ENCODE measurements around the gene KCNAB1. TPM values are rescaled to one million over a fixed set of nuclear protein-coding genes. Genes with fewer than 3 reads are reported as not detected.

Gene KCNAB1
- total and polyA plus RNA-seq, 2 donors (not counting 1 experiment from before 2014, with no cell fraction given) = not detected

DNA sequence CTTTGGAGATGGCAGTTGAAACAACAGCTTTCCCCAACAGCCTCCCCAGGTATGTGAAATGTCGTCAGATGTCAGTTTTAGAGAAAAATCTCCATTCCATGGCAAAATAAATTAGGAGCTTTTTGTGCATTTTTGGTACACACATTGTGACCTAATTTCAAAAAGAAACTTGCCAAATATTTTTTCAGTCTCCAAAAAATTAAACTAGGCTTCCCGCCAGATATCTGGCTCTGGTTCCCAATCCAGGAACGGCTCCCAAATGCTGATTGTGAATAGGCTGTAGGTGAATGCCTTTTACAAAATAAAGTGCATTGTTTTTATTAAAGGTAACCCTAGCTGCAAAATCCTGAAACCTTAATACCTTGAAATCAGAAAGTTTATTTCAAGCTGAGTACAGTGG is 10.9 kb downstream of the KCNAB1 start:
- POLR2A ChIA-PET = no interaction called here
- DNase-seq (no peak), ATAC-seq (ENCODE audit: low read depth) (no peak)
- H3K79me2 ChIP-seq (ENCODE audit: control insufficient read depth, insufficient read depth, low read length) = no peaks in the 10 kb centered on the region
- no peak overlapping the region for H3K4me3 ChIP-seq (ENCODE audit: control extremely low read depth in 1 of 5, extremely low read depth in 1 of 5, insufficient read depth in 1 of 5, low read depth in 2 of 5, low read length in 4 of 5)
- whole genome bisulfite sequencing (ENCODE audit: insufficient coverage) = no CpG with 5 or more reads among the region's 3 CpGs
- intact Hi-C loops (cut with micrococcal nuclease) = no loop called here
- H3K36me3 ChIP-seq (replicated peaks in 1 of 2; ENCODE audit: control extremely low read depth in 1 of 2, control insufficient read depth in 1 of 2, extremely low read depth in 1 of 2, insufficient read depth in 2 of 2, low read length in 1 of 2) = no peaks in the 10 kb centered on the region
- no peak overlapping the region for H3K9ac ChIP-seq (ENCODE audit: low read length)
- Mint-ChIP-seq H3K4me1 (no peaks in the 10 kb centered on the region), H3K4me3 (no peak overlapping the region), H3K27ac (no peak overlapping the region), H3K9me3 (ENCODE audit: insufficient read depth) (no peaks in the 10 kb centered on the region), H3K27me3 (peaks cover 13% of the 10 kb centered on the region)
- no peaks in the 10 kb centered on the region for H3K27me3 ChIP-seq (replicated peaks in 1 of 4; ENCODE audit: control extremely low read depth in 1 of 4, control insufficient read depth in 3 of 4, insufficient read depth in 4 of 4, low read length in 3 of 4)
- no peaks in the 10 kb centered on the region for H3K9me3 ChIP-seq (ENCODE audit: control extremely low read depth in 1 of 3, control insufficient read depth in 2 of 3, insufficient read depth in 1 of 3, low read length in 2 of 3)
- no peaks in the 10 kb centered on the region for H4K20me1 ChIP-seq (ENCODE audit: control insufficient read depth, insufficient read depth, low read length, poor library complexity, severe bottlenecking)
- TF ChIP-seq EZH2 (IDR thresholded peaks at IDR 0.05; ENCODE audit: borderline replicate concordance, insufficient read depth, low read depth, low read length, poor library complexity, severe bottlenecking) = no peak
- TF ChIP-seq, protein P1, sequence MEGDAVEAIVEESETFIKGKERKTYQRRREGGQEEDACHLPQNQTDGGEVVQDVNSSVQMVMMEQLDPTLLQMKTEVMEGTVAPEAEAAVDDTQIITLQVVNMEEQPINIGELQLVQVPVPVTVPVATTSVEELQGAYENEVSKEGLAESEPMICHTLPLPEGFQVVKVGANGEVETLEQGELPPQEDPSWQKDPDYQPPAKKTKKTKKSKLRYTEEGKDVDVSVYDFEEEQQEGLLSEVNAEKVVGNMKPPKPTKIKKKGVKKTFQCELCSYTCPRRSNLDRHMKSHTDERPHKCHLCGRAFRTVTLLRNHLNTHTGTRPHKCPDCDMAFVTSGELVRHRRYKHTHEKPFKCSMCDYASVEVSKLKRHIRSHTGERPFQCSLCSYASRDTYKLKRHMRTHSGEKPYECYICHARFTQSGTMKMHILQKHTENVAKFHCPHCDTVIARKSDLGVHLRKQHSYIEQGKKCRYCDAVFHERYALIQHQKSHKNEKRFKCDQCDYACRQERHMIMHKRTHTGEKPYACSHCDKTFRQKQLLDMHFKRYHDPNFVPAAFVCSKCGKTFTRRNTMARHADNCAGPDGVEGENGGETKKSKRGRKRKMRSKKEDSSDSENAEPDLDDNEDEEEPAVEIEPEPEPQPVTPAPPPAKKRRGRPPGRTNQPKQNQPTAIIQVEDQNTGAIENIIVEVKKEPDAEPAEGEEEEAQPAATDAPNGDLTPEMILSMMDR (IDR thresholded peaks at IDR 0.05) = no peak
- no peak overlapping the region for H2AFZ ChIP-seq (ENCODE audit: insufficient read depth, low read depth, low read length, poor library complexity, severe bottlenecking)
- no peak overlapping the region for H3K4me2 ChIP-seq (replicated peaks; ENCODE audit: low read depth, low read length, poor library complexity, severe bottlenecking)
- CTCF ChIA-PET = no interaction called here
- no peak overlapping the region for H3K27ac ChIP-seq (ENCODE audit: low read length in 2 of 2)
- H3K4me1 ChIP-seq (ENCODE audit: control insufficient read depth in 2 of 2, insufficient read depth in 2 of 2, low read length in 2 of 2) = no peaks in the 10 kb centered on the region

GRCh38 chr3:156131799-156132198 is 11.4 kb downstream of the KCNAB1 start:
- H3K4me3 Mint-ChIP-seq = no peak overlapping the region
- Histone ChIP-seq H3K9me3 (ENCODE audit: control extremely low read depth in 1 of 3, control insufficient read depth in 2 of 3, insufficient read depth in 1 of 3, low read length in 2 of 3) (no peaks in the 10 kb centered on the region), H3K4me3 (ENCODE audit: control extremely low read depth in 1 of 5, extremely low read depth in 1 of 5, insufficient read depth in 1 of 5, low read depth in 2 of 5, low read length in 4 of 5) (no peak overlapping the region), H3K36me3 (replicated peaks in 1 of 2; ENCODE audit: control extremely low read depth in 1 of 2, control insufficient read depth in 1 of 2, extremely low read depth in 1 of 2, insufficient read depth in 2 of 2, low read length in 1 of 2) (no peaks in the 10 kb centered on the region), H3K27me3 (replicated peaks in 1 of 4; ENCODE audit: control extremely low read depth in 1 of 4, control insufficient read depth in 3 of 4, insufficient read depth in 4 of 4, low read length in 3 of 4) (no peaks in the 10 kb centered on the region), H3K79me2 (ENCODE audit: control insufficient read depth, insufficient read depth, low read length) (no peaks in the 10 kb centered on the region), H3K4me2 (replicated peaks; ENCODE audit: low read depth, low read length, poor library complexity, severe bottlenecking) (no peak overlapping the region), H3K4me1 (ENCODE audit: control insufficient read depth in 2 of 2, insufficient read depth in 2 of 2, low read length in 2 of 2) (no peaks in the 10 kb centered on the region), H4K20me1 (ENCODE audit: control insufficient read depth, insufficient read depth, low read length, poor library complexity, severe bottlenecking) (no peaks in the 10 kb centered on the region), H3K27ac (ENCODE audit: low read length in 2 of 2) (no peak overlapping the region), H2AFZ (ENCODE audit: insufficient read depth, low read depth, low read length, poor library complexity, severe bottlenecking) (no peak overlapping the region), H3K9ac (ENCODE audit: low read length) (no peak overlapping the region)
- H3K27me3 Mint-ChIP-seq = peaks cover 16% of the 10 kb centered on the region
- intact Hi-C loops (cut with micrococcal nuclease) = no loop called here
- ChIA-PET POLR2A (no interaction called here), CTCF (no interaction called here)
- no peak overlapping the region for H3K27ac Mint-ChIP-seq
- no peak for ATAC-seq (ENCODE audit: low read depth)
- no peaks in the 10 kb centered on the region for H3K4me1 Mint-ChIP-seq
- no peaks in the 10 kb centered on the region for H3K9me3 Mint-ChIP-seq (ENCODE audit: insufficient read depth)
- no peak for DNase-seq
- TF ChIP-seq, protein P1 (IDR thresholded peaks at IDR 0.05) = no peak
- TF ChIP-seq EZH2 (IDR thresholded peaks at IDR 0.05; ENCODE audit: borderline replicate concordance, insufficient read depth, low read depth, low read length, poor library complexity, severe bottlenecking) = no peak

Measured in B cell (primary cell).